Osteoblast (primary cell): ENCODE measurements around the gene MEGF11. TPM values are rescaled to one million over a fixed set of nuclear protein-coding genes. Genes with fewer than 3 reads are reported as not detected.

Source experiments
- DNase-seq: peaks from one replicate; pipeline ENCODE4 v3.0.0; 2011; ENCODE audit warnings: low spot score, mixed read lengths; ENCODE audit not compliant: insufficient read length; ENCODE audit errors: missing footprints
- H2AFZ ChIP-seq: 2 replicates; pipeline ENCODE4 v1.6.0; 2011; ENCODE audit warnings: mild to moderate bottlenecking, low read length
- H3K27ac ChIP-seq: 2 replicates; pipeline ENCODE4 v1.5.1; 2011; ENCODE audit warnings: mild to moderate bottlenecking, low read depth, low read length, moderate library complexity
- H3K27me3 ChIP-seq: 2 replicates; pipeline ENCODE4 v1.6.0; 2012; ENCODE audit warnings: mild to moderate bottlenecking, control low read depth, inconsistent platforms, low read length, moderate library complexity; ENCODE audit not compliant: insufficient read depth
- H3K36me3 ChIP-seq: 2 replicates; pipeline ENCODE4 v1.5.1; 2011; ENCODE audit warnings: mild to moderate bottlenecking, low read length, control low read depth, moderate library complexity; ENCODE audit not compliant: insufficient read depth
- H3K4me1 ChIP-seq: 2 replicates; pipeline ENCODE4 v1.5.1; 2011; ENCODE audit warnings: mild to moderate bottlenecking, low read length, control low read depth, moderate library complexity; ENCODE audit not compliant: insufficient read depth
- H3K4me2 ChIP-seq: 2 replicates; pipeline ENCODE4 v1.6.0; 2011; ENCODE audit warnings: mild to moderate bottlenecking, low read length; ENCODE audit not compliant: insufficient read depth
- H3K4me3 ChIP-seq: fragments of 200-600 bp; sonication (generic); 3 replicates; pipeline ENCODE4 v1.5.1; 2012; ENCODE audit warnings: mild to moderate bottlenecking, low read length, inconsistent platforms; ENCODE audit not compliant: insufficient read depth
- H3K79me2 ChIP-seq: 2 replicates; pipeline ENCODE4 v1.6.0; 2012; ENCODE audit warnings: mild to moderate bottlenecking, low read length, control low read depth, inconsistent platforms; ENCODE audit not compliant: insufficient read depth
- H3K9me3 ChIP-seq: 2 replicates; pipeline ENCODE4 v1.5.1; 2011; ENCODE audit warnings: low read depth, low read length, control low read depth
- H4K20me1 ChIP-seq: 2 replicates; pipeline ENCODE4 v1.6.0; 2012; ENCODE audit warnings: mild to moderate bottlenecking, low read length, control low read depth; ENCODE audit not compliant: insufficient read depth
- total RNA-seq: library from RNA; depleted of rRNA; stranded (reverse); fragments of >200 nt; gene quantifications from 2 replicates; pipeline ENCODE4 v1.2.3, GENCODE V29; 2012
- TF ChIP-seq, protein P1 (sequence below): IDR thresholded peaks from 2 replicates; pipeline ENCODE4 v1.5.1; 2011; ENCODE audit warnings: mild to moderate bottlenecking, low read depth, low read length, moderate library complexity; ENCODE audit errors: extremely low read depth

Gene MEGF11
- total RNA-seq, 1 donor: not detected

DNA sequence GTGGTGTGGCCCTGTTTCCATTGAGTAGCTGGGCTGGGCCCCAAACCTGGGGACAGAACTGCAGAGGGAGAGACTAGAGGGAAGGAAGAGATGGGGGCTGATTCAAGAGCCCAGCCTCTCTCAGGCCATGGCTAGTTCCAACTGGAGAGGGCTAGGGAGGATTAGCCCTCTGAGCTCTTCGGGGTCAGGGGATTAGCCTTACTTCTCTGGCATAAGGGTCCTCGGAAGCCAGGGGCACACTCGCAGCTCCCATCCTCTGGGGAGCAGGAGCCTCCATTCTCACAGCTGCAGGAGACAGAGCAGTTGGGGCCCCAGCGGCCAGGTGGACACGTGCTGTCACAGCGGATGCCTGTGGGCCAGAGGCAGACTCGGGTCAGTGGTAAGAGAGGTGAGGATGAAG is 330.9 kb downstream of the MEGF11 start:
- Histone ChIP-seq H3K4me2 (no peak overlapping the region), H3K36me3 (no peaks in the 10 kb centered on the region), H3K27ac (no peak overlapping the region), H4K20me1 (peaks cover 17% of the 10 kb centered on the region), H3K9me3 (no peaks in the 10 kb centered on the region), H3K4me1 (peaks cover 21% of the 10 kb centered on the region), H3K27me3 (no peaks in the 10 kb centered on the region), H3K4me3 (no peak overlapping the region), H2AFZ (no peak overlapping the region), H3K79me2 (no peaks in the 10 kb centered on the region)
- TF ChIP-seq, protein P1, sequence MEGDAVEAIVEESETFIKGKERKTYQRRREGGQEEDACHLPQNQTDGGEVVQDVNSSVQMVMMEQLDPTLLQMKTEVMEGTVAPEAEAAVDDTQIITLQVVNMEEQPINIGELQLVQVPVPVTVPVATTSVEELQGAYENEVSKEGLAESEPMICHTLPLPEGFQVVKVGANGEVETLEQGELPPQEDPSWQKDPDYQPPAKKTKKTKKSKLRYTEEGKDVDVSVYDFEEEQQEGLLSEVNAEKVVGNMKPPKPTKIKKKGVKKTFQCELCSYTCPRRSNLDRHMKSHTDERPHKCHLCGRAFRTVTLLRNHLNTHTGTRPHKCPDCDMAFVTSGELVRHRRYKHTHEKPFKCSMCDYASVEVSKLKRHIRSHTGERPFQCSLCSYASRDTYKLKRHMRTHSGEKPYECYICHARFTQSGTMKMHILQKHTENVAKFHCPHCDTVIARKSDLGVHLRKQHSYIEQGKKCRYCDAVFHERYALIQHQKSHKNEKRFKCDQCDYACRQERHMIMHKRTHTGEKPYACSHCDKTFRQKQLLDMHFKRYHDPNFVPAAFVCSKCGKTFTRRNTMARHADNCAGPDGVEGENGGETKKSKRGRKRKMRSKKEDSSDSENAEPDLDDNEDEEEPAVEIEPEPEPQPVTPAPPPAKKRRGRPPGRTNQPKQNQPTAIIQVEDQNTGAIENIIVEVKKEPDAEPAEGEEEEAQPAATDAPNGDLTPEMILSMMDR: no peak
- no peak for DNase-seq

DNA sequence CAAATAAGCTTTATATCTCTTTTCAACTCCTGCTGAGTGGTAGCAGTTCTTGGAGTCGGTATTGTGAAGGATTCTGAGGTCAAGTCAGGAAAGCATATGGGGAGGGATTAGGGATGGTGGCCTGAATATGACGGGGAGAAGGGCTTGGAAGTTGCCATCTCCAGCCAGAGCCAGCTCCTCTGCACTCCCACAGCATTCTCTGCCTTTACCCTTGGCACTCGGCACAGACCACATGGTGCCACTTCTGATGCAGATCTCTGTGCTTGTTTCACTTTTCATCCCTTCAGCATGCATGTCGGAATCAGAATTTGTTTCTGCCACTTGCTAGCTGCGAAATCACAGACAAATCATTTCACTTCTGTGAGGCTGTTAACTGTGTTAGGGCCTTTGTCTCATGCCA is 331.8 kb downstream of the MEGF11 start:
- no peaks in the 10 kb centered on the region for H3K27me3 ChIP-seq
- H3K79me2 ChIP-seq: no peaks in the 10 kb centered on the region
- H3K36me3 ChIP-seq: no peaks in the 10 kb centered on the region
- peaks cover 19% of the 10 kb centered on the region for H4K20me1 ChIP-seq
- H3K4me1 ChIP-seq: peaks cover 29% of the 10 kb centered on the region
- TF ChIP-seq, protein P1: no peak
- no peak overlapping the region for H3K4me2 ChIP-seq
- no peak overlapping the region for H3K27ac ChIP-seq
- no peaks in the 10 kb centered on the region for H3K9me3 ChIP-seq
- H2AFZ ChIP-seq: no peak overlapping the region
- DNase-seq: no peak
- no peak overlapping the region for H3K4me3 ChIP-seq

DNA sequence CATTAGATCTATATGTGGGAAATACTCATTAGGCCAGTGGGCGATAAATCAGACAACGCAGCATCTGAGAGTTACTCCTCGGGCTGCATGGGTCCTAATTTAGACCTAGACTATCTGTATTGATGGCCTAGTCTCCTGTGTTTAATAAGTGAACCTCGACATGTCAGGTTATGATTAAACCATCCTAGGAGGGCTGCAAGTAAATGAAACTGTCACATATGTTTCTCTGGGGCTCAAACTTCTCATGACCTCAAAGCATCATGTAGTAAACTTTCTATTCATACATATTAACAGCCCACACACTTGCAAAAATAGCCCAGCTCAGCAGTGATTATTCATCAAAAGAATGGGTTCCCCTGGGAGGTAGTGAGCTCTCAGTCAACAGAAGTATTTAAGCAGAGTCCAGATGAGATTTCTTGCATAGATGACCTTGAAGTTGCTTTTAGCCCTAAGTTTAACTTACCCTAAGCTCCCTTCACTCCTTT is 332.7 kb downstream of the MEGF11 start:
- peak; percentile 90 for DNase-seq
- Histone ChIP-seq H3K9me3 (no peaks in the 10 kb centered on the region), H3K4me1 (peaks cover 36% of the 10 kb centered on the region), H3K27me3 (no peaks in the 10 kb centered on the region), H3K4me2 (peak overlapping the region; percentile 29), H3K27ac (no peak overlapping the region), H3K36me3 (no peaks in the 10 kb centered on the region), H3K4me3 (no peak overlapping the region), H4K20me1 (peaks cover 20% of the 10 kb centered on the region), H3K79me2 (no peaks in the 10 kb centered on the region), H2AFZ (no peak overlapping the region)
- TF ChIP-seq, protein P1: no peak

DNA sequence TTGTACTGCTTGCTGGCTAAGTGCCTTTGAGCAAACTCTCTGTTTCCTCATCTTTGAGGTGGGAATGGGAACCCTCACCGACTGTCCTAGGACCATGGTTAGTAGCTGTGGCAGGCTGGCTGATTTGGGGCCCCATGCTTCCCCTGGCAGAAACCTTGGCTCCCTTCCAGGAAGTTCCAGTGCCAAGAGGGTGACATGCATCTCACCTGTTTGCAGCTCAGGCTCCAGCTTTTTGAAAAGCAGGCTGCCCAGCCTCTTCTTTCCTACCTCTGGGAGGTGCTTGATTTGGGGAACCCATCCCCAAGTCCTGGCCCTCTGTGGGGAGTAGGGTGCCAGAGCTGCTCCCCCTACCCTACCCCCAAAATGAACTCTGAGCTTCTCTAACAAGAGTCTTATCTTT is 333.4 kb downstream of the MEGF11 start:
- H3K36me3 ChIP-seq: no peaks in the 10 kb centered on the region
- no peaks in the 10 kb centered on the region for H3K79me2 ChIP-seq
- TF ChIP-seq, protein P1: no peak
- DNase-seq: no peak
- no peaks in the 10 kb centered on the region for H3K9me3 ChIP-seq
- H3K27me3 ChIP-seq: no peaks in the 10 kb centered on the region
- H3K4me2 ChIP-seq: no peak overlapping the region
- peaks cover 25% of the 10 kb centered on the region for H4K20me1 ChIP-seq
- no peak overlapping the region for H3K4me3 ChIP-seq
- H3K4me1 ChIP-seq: peaks cover 36% of the 10 kb centered on the region
- no peak overlapping the region for H3K27ac ChIP-seq
- no peak overlapping the region for H2AFZ ChIP-seq
